ENCODE data around the gene ENPP6. TPM values are rescaled to one million over a fixed set of nuclear protein-coding genes. Genes with fewer than 3 reads are reported as not detected.
"Not testable (repeated sequence)": the region's sequence is repeated elsewhere in the genome, so short reads cannot be mapped to it uniquely, and the experiment has no call there.

ENPP6 gene
- total RNA-seq, 1 experiment from 2014 or later, result not detected

DNA sequence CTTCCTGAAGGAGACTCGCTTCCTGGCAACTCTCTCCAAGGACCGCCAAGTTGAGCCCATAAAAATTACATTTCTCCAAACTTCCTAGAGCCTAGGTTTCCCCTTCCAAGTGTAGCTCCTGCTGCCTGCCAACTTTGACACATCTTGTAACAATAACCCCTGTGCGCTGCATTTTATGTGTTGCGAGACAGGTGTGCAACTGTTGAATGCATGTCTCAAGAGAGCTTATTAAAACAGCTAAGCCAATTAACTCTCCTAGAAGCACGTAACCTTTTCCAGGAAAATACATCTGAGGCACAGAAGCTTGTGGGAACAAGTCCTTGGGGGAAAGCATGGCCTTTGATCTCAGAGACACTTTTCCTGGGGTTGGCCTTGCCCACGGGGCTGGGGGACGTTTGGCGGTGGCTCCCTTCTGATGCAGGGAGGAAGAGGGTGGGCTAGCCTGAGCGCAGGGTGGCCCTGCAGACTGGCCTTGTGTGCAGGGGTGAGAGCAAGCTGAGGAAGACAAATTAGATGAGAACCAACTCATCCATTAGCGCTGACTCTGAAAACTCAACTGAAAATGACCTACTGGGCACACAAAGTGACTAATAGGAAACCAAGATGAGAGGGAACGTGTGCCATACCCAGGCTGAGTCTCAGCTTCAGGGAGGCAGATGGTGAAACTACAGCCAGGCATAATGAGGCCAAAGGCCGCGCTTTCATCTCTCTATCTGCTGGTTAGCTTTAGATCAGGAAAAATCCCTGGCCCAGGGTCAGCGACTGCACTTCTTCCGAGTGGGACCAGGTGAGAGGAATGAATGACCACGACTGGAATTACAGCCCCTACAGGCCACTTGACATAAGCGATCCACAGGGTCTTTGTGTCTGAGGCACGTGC is 75.3 kb downstream of the ENPP6 start:
- in situ Hi-C loops (cut with HindIII; ENCODE audit: low pct_unique_long_range_greater_than_20kb, low sequenced_read_pairs), result no loop called here
- no peak for DNase-seq (ENCODE audit: low read depth, low spot score)

DNA sequence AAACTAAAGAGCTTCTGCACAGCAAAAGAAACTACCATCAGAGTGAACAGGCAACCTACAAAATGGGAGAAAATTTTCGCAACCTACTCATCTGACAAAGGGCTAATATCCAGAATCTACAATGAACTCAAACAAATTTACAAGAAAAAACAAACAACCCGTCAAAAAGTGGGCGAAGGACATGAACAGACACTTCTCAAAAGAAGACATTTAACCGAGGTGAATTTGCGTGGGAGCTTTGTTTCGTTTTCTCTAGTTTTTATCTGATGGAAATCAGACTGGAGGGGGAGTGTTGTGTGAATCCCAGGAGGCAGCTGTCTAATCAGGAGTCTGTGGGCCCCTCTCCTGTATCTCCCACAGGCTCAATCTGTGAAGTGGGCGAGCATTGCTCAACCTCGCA is 76.8 kb downstream of the ENPP6 start:
- in situ Hi-C loops (cut with HindIII; ENCODE audit: low pct_unique_long_range_greater_than_20kb, low sequenced_read_pairs); DNase-seq (ENCODE audit: low read depth, low spot score): not testable (repeated sequence)

DNA sequence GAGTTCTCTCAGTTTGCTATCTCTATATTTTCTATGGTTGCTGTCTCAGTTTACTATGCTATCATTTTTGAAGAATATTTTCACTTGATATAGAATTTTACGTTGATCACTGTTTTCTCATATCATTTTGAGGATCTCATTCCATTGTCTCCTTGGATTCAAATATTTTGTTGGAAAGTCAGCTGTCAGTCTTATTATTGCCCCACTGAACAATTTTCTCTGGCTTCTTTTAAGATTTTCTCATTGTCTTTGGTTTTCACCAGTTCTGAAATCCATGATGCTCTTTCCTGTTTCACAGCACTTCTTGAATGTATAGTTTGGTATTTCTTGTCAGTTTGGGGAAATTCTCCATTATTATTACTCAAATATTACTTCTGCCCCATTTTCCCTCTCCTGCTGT is 81.1 kb downstream of the ENPP6 start:
- DNase-seq (ENCODE audit: low read depth, low spot score), result no peak
- in situ Hi-C loops (cut with HindIII; ENCODE audit: low pct_unique_long_range_greater_than_20kb, low sequenced_read_pairs), result no loop called here

DNA sequence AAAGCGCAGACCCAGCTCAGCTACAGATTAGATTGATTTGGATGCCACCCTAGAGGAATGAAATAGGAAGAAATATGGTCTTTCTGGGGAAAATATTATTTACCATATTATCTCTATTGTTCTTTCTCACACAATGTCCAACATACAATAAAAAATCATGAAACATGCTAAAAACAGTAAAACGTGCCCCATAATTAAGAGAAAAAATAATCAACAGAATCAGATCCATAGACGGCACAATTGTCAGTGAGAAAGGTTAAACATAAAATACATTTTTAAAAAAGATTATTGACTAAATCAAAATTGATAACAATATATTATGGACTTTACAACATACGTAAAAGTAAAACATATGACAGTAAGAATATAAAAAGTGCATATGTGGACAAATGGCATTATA is 90.9 kb downstream of the ENPP6 start:
- in situ Hi-C loops (cut with HindIII; ENCODE audit: low pct_unique_long_range_greater_than_20kb, low sequenced_read_pairs), result no loop called here
- no peak for DNase-seq (ENCODE audit: low read depth, low spot score)

DNA sequence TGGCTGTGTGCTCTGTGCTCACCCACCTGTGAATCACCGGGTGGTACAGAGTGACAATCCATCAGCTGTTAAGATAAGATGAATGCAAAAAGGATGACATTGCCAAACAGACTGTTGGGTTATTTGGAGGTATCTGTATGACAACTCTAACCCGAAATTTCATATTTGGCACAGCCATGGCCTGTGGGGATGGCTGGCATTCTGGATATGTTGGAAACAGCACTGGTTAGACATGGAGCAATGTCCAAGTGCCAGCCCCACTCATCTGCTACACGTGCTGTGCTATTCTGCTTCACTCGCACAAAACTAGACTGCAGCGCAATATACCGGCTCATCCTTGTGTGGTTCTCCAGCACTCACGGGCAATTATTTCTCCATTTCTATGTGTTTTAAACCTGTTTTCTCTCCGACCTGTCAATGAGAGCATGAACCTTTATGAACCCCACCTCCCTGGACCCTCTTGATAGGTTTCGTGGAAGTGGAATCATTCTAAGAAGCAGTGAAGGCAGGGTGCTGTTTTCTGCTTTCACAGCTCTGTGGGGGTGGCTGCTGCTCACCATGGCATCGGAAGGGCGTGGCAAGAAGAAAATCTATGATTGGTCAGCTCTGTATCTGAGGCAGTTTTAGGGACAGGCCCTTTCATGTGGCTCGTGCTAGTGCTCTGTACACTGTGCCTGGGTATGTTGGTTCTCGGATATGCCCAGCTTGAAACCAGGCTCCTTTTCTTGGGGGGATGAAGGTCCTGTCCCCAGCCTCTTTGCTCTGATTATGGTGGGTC is 94.9 kb downstream of the ENPP6 start:
- in situ Hi-C loops (cut with HindIII; ENCODE audit: low pct_unique_long_range_greater_than_20kb, low sequenced_read_pairs), result no loop called here
- peak; percentile 32 for DNase-seq (ENCODE audit: low read depth, low spot score)

DNA sequence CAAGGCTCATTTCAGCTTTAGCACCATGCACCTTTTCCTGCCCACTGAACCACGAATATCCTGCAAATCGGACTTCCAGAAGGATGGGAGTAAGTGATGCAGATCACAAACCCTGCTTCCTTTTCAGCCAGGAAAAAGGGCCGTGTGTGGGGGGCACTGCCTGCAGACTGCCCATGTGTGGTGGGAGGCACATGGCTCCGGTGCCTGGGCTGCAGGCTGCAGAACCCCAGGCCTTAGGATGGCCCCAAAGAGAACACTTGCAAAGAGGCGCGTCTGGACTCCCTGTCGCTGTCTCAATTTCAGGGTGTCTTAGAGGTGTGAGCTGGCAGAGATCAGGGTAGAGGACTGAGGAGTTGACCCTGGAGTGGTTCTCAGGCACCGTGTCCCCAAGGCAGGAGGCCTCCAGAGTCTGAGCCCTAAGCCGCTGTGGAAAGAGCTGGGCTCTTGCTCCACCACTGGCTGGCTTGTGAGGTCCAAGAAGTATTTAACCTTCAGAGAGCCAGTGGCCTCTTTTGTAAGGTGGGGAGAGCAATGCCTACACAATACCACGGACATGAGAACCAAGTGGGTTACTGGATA is 97.0 kb downstream of the ENPP6 start:
- in situ Hi-C loops (cut with HindIII; ENCODE audit: low pct_unique_long_range_greater_than_20kb, low sequenced_read_pairs), result no loop called here
- no peak for DNase-seq (ENCODE audit: low read depth, low spot score)

DNA sequence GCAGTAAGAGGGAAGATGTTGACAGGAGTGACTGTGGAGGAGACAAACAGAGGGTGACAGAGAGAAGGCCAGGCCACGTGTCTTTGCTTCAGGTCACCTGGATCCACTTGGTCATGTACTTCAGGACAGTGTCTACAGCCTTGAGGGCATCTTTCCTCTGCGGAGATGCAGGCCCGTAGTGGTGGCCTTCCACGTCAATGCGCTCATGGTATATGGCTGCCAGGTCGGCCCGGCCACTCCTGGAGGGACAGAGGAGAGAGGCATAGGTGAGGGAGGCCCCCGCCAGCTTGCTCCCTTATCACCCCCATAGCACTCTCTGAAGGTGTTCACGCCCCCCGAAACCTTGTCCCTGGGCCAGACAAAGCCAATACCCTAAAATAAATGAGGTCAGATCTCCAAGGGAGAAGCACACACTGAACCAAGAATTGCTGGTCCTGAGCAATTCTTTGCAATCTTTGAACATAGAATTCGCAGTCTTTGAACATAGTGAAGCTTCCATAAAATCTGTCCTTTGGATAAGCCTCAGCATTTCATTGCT is 99.9 kb downstream of the ENPP6 start:
- no peak for DNase-seq (ENCODE audit: low read depth, low spot score)
- in situ Hi-C loops (cut with HindIII; ENCODE audit: low pct_unique_long_range_greater_than_20kb, low sequenced_read_pairs), result no loop called here

DNA sequence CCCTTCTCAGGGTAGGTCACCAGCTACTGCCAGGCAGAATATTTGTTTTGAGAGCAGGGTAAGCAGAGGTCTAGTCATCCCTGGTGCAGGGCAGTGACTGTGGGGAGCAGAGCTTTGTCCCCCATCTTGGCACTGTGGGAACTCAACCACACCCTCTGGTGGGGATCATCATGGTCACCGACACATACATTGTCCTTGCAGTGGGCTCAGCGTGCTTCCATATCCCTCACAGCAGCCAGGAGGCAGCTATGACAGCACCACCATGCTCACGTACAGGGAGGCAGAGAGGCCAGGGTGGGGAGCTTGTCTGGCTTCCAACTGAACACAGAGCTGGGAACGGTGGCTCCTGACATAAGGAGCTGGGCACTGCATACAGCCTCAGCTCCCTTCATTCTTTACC is 102.3 kb downstream of the ENPP6 start:
- in situ Hi-C loops (cut with HindIII; ENCODE audit: low pct_unique_long_range_greater_than_20kb, low sequenced_read_pairs), result no loop called here
- DNase-seq (ENCODE audit: low read depth, low spot score), result no peak

DNA sequence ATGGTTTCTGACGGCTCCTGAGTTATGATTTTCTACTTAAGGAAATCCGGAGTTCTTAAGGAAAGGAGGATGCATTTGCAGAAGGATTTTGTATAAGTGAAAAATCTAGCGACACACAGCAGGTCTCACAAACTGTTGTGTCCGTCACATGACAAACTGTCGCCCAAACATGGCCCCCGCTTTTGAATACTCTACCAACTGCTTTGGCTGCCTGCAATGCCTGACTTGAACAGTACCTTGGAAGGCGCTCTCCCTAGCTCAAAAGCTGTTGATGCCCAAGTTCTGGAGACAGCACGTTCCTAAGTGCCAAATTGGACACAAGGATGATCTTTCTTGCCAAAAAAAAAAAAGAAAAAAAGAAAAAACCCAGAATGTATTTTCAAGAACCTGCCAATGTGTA is 103.2 kb downstream of the ENPP6 start:
- peak; percentile 52 for DNase-seq (ENCODE audit: low read depth, low spot score)
- in situ Hi-C loops (cut with HindIII; ENCODE audit: low pct_unique_long_range_greater_than_20kb, low sequenced_read_pairs), result no loop called here

DNA sequence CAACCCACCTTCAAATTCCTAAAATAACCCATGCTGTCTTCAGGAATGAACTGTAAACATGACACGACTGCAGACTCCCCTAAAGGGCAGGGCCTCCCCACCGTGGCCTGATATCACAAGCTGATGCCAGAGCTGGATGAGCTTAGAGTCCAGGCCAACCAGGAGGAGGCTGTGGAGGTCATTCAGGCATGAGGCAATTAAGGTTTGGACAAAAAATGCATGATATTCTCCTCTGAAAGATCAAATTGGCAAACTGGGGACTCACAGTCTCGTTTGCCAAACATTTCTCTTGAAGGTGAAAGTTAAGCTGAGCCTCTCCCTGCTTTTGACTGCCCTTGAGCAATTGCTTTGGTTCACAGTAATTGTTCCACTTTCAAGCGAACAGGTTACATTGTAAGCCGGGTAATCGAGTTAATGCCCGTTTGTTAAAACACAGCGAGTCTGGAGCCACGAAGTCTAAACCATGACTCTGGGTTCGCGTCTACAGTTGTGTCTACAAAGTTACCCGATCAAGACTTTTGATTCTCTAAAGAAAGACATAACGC is 105.6 kb downstream of the ENPP6 start:
- DNase-seq (ENCODE audit: low read depth, low spot score), result no peak
- in situ Hi-C loops (cut with HindIII; ENCODE audit: low pct_unique_long_range_greater_than_20kb, low sequenced_read_pairs), result no loop called here

DNA sequence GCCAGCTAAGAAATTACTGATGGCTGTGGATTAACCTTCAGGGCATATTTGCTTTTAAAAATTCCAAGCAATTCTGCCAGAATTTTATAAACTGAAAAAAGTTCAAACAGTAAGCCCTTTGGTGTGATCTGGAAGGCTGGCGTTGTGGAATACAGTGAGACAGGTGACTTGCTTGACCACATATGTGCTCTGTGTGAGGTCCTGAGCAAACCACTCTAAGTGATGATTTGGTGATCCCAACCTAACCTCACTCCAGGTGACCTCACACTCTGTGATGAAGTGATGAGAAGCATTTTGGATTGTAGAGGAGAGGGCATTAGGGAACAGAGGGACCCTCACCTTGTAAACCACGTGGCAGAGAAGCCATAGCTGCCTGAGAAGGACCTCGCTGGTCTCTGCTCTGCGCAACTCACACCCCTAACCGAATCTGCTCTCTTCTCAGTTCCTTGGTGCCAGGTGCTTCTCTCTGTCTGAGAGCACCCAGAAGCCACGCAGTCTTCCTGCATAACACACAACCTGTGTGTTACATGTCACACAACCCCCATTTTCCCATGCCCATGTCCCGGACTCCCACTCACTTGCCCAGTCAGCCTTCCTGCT is 106.3 kb downstream of the ENPP6 start:
- DNase-seq (ENCODE audit: low read depth, low spot score), result no peak
- in situ Hi-C loops (cut with HindIII; ENCODE audit: low pct_unique_long_range_greater_than_20kb, low sequenced_read_pairs), result no loop called here

DNA sequence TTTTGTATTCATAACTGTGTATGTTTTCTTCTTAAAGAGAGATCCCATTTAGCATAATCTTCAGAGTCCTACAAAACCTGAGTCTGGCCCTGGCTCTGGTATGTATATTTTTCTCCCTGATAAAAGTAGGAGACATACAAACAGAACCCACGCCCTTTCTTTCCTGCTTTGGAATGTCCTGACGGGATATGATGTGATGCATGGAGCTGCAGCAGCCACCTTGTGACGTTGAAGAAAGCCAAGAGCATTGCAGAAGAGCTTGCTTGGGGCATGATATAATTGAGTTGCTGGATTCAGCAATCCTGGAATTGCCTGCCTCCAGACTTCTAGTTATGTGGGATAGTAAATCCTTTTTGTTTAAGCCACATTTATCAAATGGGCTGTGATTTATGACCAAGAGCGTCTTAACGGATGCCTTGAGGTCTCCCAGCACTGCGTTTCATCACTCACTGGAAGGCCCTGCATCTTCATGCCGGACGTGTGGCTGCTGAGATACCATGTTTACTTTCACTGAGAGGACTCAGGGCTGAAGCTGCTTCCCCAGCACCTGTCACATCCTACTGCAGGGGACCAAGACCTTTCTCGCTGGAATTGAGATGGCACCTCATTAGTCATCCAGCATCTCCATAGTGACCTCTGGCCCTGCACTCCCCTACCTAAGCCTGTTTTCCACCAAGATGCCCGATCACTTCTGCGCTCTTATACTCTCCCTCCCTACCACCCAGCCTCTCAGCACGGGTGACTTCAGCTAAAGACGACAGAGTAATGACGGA is 107.0 kb downstream of the ENPP6 start:
- in situ Hi-C loops (cut with HindIII; ENCODE audit: low pct_unique_long_range_greater_than_20kb, low sequenced_read_pairs), result no loop called here
- DNase-seq (ENCODE audit: low read depth, low spot score), result no peak

DNA sequence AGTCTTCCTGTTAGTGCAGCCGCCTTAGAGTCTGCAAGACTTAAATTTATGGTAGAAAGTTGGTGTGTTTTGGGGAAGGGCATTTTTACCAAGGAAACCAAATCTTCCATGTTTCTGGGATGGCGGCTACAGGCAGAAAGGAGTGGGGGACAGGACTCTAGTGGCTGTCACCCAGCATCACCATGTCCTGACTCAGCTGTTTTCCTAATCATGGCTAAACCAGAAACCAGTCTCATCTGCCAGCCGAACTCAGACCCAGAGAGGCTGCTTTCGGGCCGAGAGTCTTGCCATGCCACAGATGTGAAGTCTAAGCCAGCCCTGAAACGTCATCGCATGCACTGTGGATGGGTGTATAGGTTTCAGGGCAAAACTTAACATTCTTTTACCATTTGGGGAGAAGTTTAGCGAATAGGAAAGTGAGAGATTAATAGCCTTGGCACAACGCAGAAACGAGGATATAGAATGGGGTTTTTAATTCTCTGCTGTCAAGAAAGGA is 109.6 kb downstream of the ENPP6 start:
- in situ Hi-C loops (cut with HindIII; ENCODE audit: low pct_unique_long_range_greater_than_20kb, low sequenced_read_pairs), result no loop called here

DNA sequence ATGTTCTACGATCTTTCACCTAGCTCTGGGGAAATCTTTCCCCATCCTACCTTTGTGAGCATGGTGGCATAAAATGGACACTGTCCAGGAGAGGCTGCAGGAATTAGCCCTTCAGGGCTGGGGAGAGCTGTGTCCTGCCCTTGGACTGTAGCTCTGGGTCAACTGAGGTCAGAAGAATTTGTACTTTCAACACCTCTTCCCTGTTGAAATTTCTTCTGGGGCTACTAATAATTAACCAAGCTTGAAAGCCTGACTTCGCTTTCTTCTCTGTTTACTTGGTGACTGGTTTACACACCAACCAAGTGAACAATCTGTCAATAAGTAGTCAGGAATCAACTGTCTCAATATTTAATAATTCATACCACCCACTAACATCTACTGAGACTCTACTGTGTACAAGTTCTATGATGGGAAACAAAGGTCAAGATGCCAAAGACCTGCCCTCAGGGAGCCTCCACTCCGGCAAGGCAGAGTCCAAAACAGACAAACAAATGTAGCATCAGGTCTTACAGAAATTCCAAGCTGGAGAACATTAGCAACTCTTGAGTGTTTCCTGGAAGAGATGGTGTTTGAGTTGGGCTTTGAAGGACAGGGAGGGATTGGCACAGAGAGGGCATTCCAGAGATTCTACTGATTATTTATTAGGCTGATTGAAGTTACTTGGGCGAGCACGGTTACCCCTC is 113.1 kb downstream of the ENPP6 start:
- no peak for DNase-seq (ENCODE audit: low read depth, low spot score)
- in situ Hi-C loops (cut with HindIII; ENCODE audit: low pct_unique_long_range_greater_than_20kb, low sequenced_read_pairs), result no loop called here

More for the DNA sequence above, 109.6 kb downstream of the ENPP6 start:
- DNase-seq (ENCODE audit: low read depth, low spot score), result no peak

DNA sequence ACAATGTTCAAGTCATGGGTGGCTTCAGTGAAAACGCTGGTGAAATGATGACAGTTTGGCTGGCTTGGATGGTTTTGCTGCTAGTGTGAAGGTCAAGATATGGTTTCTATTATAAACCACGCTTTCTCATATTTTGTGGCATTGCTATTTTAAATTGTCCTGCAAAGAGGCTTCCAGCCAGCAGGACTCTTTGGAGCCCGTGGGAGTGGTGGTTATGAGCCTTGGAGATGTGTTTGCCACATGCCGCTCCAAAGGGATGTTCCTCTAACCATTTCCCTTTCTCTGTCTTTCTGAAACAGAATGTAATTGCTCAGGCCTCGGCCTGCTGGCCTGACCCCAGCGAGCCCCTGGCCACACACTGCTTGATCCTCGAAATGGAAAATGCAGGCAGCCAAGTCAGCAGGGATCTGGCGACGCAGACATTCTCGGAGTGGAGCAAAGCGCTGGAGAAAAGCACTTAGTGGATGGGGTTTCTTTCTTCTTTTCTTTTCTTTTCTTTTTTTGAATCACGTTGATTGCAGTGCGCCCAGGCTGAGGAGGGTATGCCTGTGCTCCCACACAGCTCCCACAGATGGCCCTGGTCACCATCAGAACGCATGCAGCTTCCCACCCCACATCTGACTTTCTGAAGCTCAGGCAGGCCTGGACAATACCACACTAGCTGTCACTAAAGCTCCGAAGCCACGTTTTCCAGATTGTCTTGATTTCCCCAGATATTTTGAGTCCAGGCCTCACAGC is 114.0 kb downstream of the ENPP6 start:
- DNase-seq (ENCODE audit: low read depth, low spot score), result no peak
- in situ Hi-C loops (cut with HindIII; ENCODE audit: low pct_unique_long_range_greater_than_20kb, low sequenced_read_pairs), result no loop called here

DNA sequence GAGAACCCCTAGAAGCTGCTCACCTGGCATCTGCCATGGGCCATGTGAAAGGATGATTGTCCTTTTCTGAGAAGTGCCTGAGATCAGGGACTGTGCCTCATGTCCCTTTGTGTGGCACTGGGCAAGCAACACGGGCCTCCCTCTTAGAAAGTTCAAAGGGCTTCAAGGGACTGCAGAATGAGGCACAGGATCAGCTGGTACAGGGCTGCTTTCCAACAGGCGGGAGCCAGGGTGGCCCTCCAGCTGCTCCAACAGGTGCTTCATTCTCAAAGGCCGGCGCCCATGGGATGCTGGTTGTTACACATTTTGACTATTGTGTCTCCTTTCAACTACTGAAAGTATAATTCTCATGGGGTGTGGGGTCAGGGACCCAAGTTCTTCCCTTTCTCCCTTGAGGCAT is 114.7 kb downstream of the ENPP6 start:
- no peak for DNase-seq (ENCODE audit: low read depth, low spot score)
- in situ Hi-C loops (cut with HindIII; ENCODE audit: low pct_unique_long_range_greater_than_20kb, low sequenced_read_pairs), result no loop called here

All from SK-MEL-5 (cell line).